ENCODE measurements around the gene MRLN.
"Not testable (repeated sequence)": the region's sequence is repeated elsewhere in the genome, so short reads cannot be mapped to it uniquely, and the experiment has no call there.

MRLN gene

DNA sequence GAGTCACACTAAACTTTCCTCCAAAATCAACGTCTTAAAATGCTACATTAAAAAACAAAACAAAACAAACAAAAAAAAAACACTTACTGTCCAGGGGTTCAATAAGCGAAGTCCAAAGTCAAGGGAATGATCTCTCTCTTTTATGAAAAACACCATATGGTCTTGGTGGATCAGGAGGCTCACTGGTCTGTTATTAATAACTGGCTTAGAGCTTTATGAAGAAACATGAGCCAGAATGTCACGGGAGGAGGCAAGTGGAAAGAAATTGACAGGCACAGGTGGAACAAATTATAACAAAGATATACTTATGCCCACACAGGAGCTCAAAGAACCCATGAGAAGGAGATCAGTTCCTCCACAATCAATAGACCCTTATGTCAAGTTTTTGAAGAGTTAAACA lies at the start of gene MRLN:
MRLN (minus strand) TSS at position 189 of the 400 bp plus-strand sequence.
- DNase-seq (ENCODE audit: low spot score), result no peak
- TF ChIP-seq, protein P1, sequence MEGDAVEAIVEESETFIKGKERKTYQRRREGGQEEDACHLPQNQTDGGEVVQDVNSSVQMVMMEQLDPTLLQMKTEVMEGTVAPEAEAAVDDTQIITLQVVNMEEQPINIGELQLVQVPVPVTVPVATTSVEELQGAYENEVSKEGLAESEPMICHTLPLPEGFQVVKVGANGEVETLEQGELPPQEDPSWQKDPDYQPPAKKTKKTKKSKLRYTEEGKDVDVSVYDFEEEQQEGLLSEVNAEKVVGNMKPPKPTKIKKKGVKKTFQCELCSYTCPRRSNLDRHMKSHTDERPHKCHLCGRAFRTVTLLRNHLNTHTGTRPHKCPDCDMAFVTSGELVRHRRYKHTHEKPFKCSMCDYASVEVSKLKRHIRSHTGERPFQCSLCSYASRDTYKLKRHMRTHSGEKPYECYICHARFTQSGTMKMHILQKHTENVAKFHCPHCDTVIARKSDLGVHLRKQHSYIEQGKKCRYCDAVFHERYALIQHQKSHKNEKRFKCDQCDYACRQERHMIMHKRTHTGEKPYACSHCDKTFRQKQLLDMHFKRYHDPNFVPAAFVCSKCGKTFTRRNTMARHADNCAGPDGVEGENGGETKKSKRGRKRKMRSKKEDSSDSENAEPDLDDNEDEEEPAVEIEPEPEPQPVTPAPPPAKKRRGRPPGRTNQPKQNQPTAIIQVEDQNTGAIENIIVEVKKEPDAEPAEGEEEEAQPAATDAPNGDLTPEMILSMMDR (IDR thresholded peaks at IDR 0.05; ENCODE audit: extremely low read depth, missing control alignments), result no peak

DNA sequence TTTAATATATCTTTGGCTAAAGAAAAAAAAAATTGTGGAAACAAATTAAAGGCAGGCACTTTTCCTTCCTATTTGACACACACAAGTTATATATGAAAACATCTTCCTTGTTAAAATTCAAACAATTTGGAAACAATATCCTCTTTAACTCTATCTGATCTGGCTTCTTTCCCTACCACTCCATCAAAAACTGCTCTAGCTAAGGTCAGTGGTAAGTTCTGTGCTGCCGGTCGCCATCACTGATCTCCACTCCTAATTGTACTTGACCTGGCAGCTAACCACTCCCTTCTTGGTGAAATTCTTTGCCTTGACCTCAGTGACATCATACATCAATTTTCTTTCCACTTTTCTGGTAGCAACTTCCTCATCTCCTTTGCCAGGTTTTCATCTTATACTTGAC lies 47.9 kb upstream of the MRLN start:
- no peak for DNase-seq (ENCODE audit: low spot score)
- TF ChIP-seq, protein P1 (IDR thresholded peaks at IDR 0.05; ENCODE audit: extremely low read depth, missing control alignments), result no peak

DNA sequence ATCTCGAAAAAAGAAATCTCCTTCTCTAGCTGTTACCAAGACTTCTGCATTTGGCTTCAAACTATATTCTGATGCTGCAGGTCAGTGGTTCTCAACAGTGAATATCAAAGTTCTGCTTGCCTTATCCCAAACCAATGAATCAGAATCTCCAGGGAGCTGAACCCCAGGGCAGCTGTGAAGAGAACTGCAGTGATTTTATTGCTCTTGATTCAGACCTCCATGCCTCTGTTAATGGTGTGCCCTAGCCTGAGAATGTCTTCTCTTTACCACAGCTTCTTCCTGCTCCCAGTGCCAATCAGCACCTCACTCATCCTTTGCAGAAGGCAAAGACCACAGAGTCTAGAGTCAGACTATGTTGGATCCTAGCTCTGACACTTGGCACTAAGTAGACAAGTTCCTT lies 46.2 kb upstream of the MRLN start:
- TF ChIP-seq, protein P1 (IDR thresholded peaks at IDR 0.05; ENCODE audit: extremely low read depth, missing control alignments), result no peak
- DNase-seq (ENCODE audit: low spot score), result no peak

DNA sequence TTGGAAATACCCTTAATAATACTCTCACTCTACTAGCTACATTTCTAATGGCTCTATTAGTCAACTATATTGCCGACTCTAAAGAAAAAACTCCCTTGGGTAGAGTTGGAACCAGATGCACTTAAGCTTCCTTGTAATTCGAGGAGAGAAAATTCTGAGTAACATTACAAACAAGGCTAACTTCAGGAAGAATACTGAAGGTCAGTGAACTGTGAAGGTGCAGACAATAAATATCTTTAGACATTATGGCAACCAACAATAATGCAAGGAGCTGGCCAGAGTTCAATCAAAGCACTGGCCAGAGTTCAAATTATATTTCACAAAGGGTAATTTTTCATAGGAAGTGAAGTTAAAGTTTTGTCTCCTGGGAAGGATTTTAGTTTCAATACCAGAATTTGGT lies 40.7 kb upstream of the MRLN start:
- TF ChIP-seq, protein P1 (IDR thresholded peaks at IDR 0.05; ENCODE audit: extremely low read depth, missing control alignments), result no peak
- DNase-seq (ENCODE audit: low spot score), result no peak

DNA sequence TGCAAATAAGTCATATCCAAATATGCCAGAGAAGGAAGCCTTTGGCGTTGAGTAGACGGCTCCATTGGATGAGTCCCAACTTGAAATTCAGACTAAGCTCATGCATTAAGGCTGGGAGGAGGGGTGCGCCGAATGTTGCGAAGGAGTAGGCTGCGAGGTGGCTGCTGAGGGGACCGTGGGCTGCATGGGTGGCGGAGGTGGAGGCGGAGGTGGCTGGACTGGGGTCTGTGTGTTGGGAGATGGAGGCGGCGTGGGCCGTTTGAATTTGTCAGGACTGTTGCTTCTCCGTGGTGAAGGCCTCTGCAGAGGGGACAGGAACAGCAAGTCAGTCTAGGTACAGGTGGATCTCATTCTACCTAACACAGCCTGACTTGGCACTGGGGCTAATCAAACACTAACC lies 39.6 kb upstream of the MRLN start:
- TF ChIP-seq, protein P1 (IDR thresholded peaks at IDR 0.05; ENCODE audit: extremely low read depth, missing control alignments), result no peak
- no peak for DNase-seq (ENCODE audit: low spot score)

DNA sequence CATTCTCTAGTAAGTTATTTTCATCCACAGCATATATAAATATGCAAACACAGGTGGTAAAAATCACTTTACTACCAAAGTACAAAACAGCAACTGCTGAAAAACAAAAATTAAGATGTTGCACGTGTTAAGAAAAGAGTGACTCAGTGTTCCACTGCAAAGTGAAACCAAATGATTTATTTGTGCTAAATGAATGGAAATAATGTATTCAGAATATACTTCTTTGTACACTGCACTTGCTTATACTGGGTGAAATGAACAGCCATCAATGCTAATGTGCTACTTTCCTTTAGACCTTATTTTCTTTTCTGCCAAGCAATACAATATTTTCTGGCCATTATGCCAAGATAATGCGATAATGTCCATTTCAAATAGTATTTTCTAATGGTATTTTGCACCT lies 38.3 kb upstream of the MRLN start:
- no peak for DNase-seq (ENCODE audit: low spot score)
- TF ChIP-seq, protein P1 (IDR thresholded peaks at IDR 0.05; ENCODE audit: extremely low read depth, missing control alignments), result no peak

DNA sequence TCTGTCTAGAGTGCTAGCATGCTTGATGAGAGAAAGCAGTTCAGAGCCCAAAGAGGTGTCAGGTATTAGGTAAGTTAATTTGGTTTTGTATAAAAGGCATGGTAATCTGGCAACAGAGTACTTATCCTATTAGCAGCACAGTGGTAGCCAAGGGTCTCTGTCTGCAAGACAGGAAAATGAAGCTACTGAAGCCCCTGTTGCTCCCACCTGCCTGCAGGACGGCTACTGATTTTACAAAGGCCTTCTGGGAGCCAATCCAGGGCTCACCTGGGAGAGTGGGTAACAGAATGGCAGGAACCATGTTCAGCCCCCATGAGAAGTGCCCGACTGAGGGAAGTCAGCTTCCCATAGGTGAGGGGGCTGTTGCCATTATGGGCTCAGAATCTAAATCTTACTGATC lies 36.8 kb upstream of the MRLN start:
- not testable (repeated sequence) for DNase-seq (ENCODE audit: low spot score)

DNA sequence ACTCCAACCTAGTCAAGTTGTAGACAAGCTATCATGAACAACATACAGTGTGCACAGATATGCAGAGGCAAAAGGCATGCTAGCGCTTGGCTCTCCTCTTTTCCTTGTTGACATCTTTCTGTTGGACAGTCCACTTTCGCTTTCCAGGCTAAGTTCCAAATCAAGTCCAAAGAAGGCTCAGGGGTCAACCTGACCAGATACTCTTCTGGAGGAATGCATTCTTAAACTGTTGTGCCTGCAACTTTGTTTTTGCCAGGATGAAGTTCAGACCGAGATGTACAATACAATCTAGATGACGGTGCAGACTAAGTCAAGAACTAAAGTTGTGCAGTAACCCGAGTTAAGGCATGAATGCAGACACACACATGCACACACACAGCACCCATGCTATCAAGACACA lies 35.7 kb upstream of the MRLN start:
- not testable (repeated sequence) for DNase-seq (ENCODE audit: low spot score)

DNA sequence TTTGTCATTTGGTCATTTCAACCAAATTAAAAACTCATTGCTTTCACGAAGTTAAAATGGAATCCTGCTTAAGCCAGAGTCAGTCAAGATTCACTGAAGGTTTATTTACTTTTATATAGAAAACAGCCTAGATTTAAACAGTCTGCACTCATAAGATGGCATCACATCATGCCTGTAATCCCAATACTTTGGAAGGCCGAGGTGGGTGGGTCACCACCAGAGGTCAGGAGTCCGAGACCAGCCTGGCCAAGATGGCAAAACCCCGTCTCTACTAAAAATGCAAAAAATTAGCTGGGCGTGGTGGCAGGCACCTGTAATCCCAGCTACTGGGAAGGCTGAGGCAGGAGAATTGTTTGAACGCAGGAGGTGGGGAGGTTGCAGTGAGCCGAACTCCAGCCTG lies 33.8 kb upstream of the MRLN start:
- DNase-seq (ENCODE audit: low spot score), result not testable (repeated sequence)

DNA sequence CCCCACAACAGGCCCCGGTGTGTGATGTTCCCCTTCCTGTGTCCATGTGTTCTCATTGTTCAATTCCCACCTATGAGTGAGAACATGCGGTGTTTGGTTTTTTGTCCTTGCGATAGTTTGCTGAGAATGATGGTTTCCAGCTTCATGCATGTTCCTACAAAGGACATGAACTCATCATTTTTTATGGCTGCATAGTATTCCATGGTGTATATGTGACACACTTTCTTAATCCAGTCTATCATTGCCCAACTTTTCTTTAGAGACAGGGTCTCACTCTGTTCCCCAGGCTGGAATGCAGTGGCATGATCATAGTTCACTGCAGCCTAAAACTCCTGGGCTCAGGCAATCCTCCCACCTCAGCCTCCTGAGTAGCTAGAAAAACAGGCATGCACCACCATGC lies 32.2 kb upstream of the MRLN start:
- DNase-seq (ENCODE audit: low spot score), result not testable (repeated sequence)
